A549 (cell line): ENCODE measurements around the gene CYP27B1. TPM values are rescaled to one million over a fixed set of nuclear protein-coding genes. Genes with fewer than 3 reads are reported as not detected.

Experiments used
- ATAC-seq, 2 experiments: fragments of 200-7000 bp in 1 of 2; fragments of >200 bp in 1 of 2; cut with Nextera tagmentation in 1 of 2; cut with Tn5 transposase in 1 of 2; 3 replicates each; pipeline versions ENCODE4 v1.8.0 to v1.9.1; 2018 to 2020; ENCODE audit warnings: mild to moderate bottlenecking in 1 of 2, moderate library complexity in 1 of 2
- CTCF ChIA-PET: fragments of 300-600 bp; sonication (Branson Sonifier 250); formaldehyde crosslinking; extraction: SDS; loops from one replicate; lab custom pipeline; 2021; ENCODE audit warnings: antibody characterized with exemption, inconsistent platforms; lab: Yijun Ruan, JAX
- POLR2A ChIA-PET: fragments of 350-600 bp; formaldehyde crosslinking; extraction: SDS; loops from one replicate; lab custom pipeline; 2021; ENCODE audit warnings: antibody characterized with exemption, inconsistent platforms; lab: Yijun Ruan, JAX
- DNase-seq, 2 experiments: peaks; one replicate each; pipeline versions ENCODE4 v3.0.0 to v3.0.0-alpha.2; 2011 to 2016; ENCODE audit warnings: low read depth in 1 of 2, low spot score in 1 of 2
- FAIRE-seq: peaks from 2 replicates; lab custom pipeline; 2011; peaks lifted over from hg19 to GRCh38; lab: Jason Lieb, UNC
- H3K27ac ChIP-seq, 2 experiments: fragments of >200 bp; sonication (Bioruptor Twin); formaldehyde crosslinking; 3 replicates each; pipeline ENCODE4 v1.5.1; 2016 to 2017
- H3K4me1 ChIP-seq: fragments of >200 bp; sonication (Bioruptor Twin); formaldehyde crosslinking; 3 replicates; pipeline ENCODE4 v1.6.1; 2016
- H3K4me2 ChIP-seq: fragments of >200 bp; sonication (Bioruptor Twin); formaldehyde crosslinking; 3 replicates; pipeline ENCODE4 v1.6.1; 2016
- H3K4me3 ChIP-seq: fragments of >200 bp; sonication (Bioruptor Twin); formaldehyde crosslinking; 3 replicates; pipeline ENCODE4 v1.5.1; 2016
- H3K9me3 ChIP-seq: fragments of >200 bp; sonication (Bioruptor Twin); formaldehyde crosslinking; 3 replicates; pipeline ENCODE4 v1.6.1; 2016
- CBX8 ChIP-seq: fragments of 200-600 bp; sonication (generic); IDR thresholded peaks from 2 replicates; pipeline ENCODE4 v1.6.1; 2016
- CHD4 ChIP-seq: fragments of 200-600 bp; sonication (generic); IDR thresholded peaks from 2 replicates; pipeline ENCODE4 v1.6.1; 2016; ENCODE audit warnings: antibody characterized with exemption, mild to moderate bottlenecking, borderline replicate concordance
- CTCF ChIP-seq: fragments of >200 bp; sonication (Bioruptor Twin); formaldehyde crosslinking; IDR thresholded peaks from 3 replicates; pipeline ENCODE4 v1.5.1; 2016
- EHMT2 ChIP-seq: fragments of 200-600 bp; sonication (generic); IDR thresholded peaks from 2 replicates; pipeline ENCODE4 v1.6.1; 2016; ENCODE audit warnings: antibody characterized with exemption, low read depth, mild to moderate bottlenecking, moderate library complexity
- HDAC2 ChIP-seq: fragments of 200-600 bp; sonication (generic); IDR thresholded peaks from 2 replicates; pipeline ENCODE4 v1.6.1; 2016
- KDM5A ChIP-seq: fragments of 200-600 bp; sonication (generic); IDR thresholded peaks from 2 replicates; pipeline ENCODE4 v1.6.1; 2016; ENCODE audit warnings: antibody characterized with exemption, mild to moderate bottlenecking
- MAFK ChIP-seq: fragments of 450-650 bp; IDR thresholded peaks from 2 replicates; pipeline ENCODE4 v1.6.1; 2014; ENCODE audit not compliant: partially characterized antibody
- MYC ChIP-seq: IDR thresholded peaks from 2 replicates; pipeline ENCODE4 v1.6.1; 2012; ENCODE audit warnings: mild to moderate bottlenecking, inconsistent platforms, low read length, improper control_type of control experiment, borderline replicate concordance
- NFE2L2 ChIP-seq: fragments of 150-350 bp; conservative IDR thresholded peaks from 2 replicates; pipeline ENCODE4 v1.6.1; 2014; ENCODE audit warnings: low read length
- NR3C1 ChIP-seq: fragments of >200 bp; sonication (Bioruptor Twin); formaldehyde crosslinking; IDR thresholded peaks from 3 replicates; pipeline ENCODE4 v1.6.1; 2017
- PBX3 ChIP-seq: IDR thresholded peaks from 2 replicates; pipeline ENCODE4 v1.6.1; 2012
- POLR2AphosphoS2 ChIP-seq: conservative IDR thresholded peaks from 2 replicates; pipeline ENCODE4 v1.6.1; 2012; ENCODE audit warnings: low read length, improper control_type of control experiment, inconsistent platforms
- RAD21 ChIP-seq, 2 experiments: fragments of >200 bp in 1 of 2; sonication (Bioruptor Twin) in 1 of 2; formaldehyde crosslinking in 1 of 2; IDR thresholded peaks in 1 of 2; conservative IDR thresholded peaks in 1 of 2; 2 replicates in 1 of 2; 3 replicates in 1 of 2; pipeline ENCODE4 v1.6.1; 2012 to 2018; ENCODE audit warnings: inconsistent platforms in 1 of 2
- RARB ChIP-seq: fragments of 250-450 bp; sonication (Bioruptor Pico); IDR thresholded peaks from 2 replicates; pipeline ENCODE4 v1.8.0; 2021; ENCODE audit warnings: mild to moderate bottlenecking, moderate library complexity
- RNF2 ChIP-seq: fragments of 200-600 bp; sonication (generic); IDR thresholded peaks from 2 replicates; pipeline ENCODE4 v1.6.1; 2016; ENCODE audit warnings: low read depth, mild to moderate bottlenecking, antibody characterized with exemption, moderate library complexity, borderline replicate concordance
- SMC3 ChIP-seq: fragments of >200 bp; sonication (Bioruptor Twin); formaldehyde crosslinking; IDR thresholded peaks from 3 replicates; pipeline ENCODE4 v1.6.1; 2018; ENCODE audit warnings: inconsistent platforms
- ZFP36 ChIP-seq: fragments of 450-650 bp; IDR thresholded peaks from 2 replicates; pipeline ENCODE4 v1.6.1; 2014; ENCODE audit warnings: borderline replicate concordance; ENCODE audit not compliant: partially characterized antibody
- ZNF302 ChIP-seq: fragments of 250-450 bp; sonication (Bioruptor Pico); IDR thresholded peaks from 2 replicates; pipeline ENCODE4 v1.9.0; 2021; ENCODE audit warnings: inconsistent platforms, mild to moderate bottlenecking, moderate library complexity
- ZSCAN20 ChIP-seq: fragments of 250-450 bp; sonication (Bioruptor Pico); IDR thresholded peaks from 2 replicates; pipeline ENCODE4 v1.8.0; 2022; ENCODE audit warnings: mild to moderate bottlenecking, moderate library complexity
- WGBS: methylation state at CpG from one replicate; pipeline ENCODE4 v1.1.6; 2017; ENCODE audit errors: missing lambda C conversion rate; 5-methylcytosine and 5-hydroxymethylcytosine counted together
- polyA plus RNA-seq, 4 experiments: library from polyadenylated mRNA; depleted of rRNA in 3 of 4; stranded (reverse); fragments of >200 nt; fragmentation: RNase III in 1 of 4; extraction: RNeasy Plus Mini Kit Qiagen cat#74134 plus additional on column Dnase treatment in 1 of 4; gene quantifications; 2 replicates in 3 of 4; 3 replicates in 1 of 4; pipeline ENCODE4 v1.2.3, GENCODE V29; 2011 to 2017
- TF ChIP-seq, protein P1 (sequence below): fragments of 150-350 bp; IDR thresholded peaks from 2 replicates; pipeline ENCODE4 v1.6.1; 2014; ENCODE audit warnings: low read depth, mild to moderate bottlenecking, low read length
- TF ChIP-seq, protein P2 (sequence below): IDR thresholded peaks from 2 replicates; pipeline ENCODE4 v1.6.1; 2012; ENCODE audit warnings: low read depth, borderline replicate concordance
- TF ChIP-seq, protein P3 (sequence below): fragments of 250-450 bp; sonication (Bioruptor Pico); IDR thresholded peaks from 2 replicates; pipeline ENCODE4 v1.5.0; 2020; ENCODE audit warnings: low read depth, mild to moderate bottlenecking, moderate library complexity
- TF ChIP-seq, protein P4 (sequence below): IDR thresholded peaks from 2 replicates; pipeline ENCODE4 v1.6.1; 2012

The CYP27B1 gene
- polyA plus RNA-seq, 2 of the 4 experiments (the other 2 are of a cell fraction), result 1.9 to 2.3 TPM

DNA sequence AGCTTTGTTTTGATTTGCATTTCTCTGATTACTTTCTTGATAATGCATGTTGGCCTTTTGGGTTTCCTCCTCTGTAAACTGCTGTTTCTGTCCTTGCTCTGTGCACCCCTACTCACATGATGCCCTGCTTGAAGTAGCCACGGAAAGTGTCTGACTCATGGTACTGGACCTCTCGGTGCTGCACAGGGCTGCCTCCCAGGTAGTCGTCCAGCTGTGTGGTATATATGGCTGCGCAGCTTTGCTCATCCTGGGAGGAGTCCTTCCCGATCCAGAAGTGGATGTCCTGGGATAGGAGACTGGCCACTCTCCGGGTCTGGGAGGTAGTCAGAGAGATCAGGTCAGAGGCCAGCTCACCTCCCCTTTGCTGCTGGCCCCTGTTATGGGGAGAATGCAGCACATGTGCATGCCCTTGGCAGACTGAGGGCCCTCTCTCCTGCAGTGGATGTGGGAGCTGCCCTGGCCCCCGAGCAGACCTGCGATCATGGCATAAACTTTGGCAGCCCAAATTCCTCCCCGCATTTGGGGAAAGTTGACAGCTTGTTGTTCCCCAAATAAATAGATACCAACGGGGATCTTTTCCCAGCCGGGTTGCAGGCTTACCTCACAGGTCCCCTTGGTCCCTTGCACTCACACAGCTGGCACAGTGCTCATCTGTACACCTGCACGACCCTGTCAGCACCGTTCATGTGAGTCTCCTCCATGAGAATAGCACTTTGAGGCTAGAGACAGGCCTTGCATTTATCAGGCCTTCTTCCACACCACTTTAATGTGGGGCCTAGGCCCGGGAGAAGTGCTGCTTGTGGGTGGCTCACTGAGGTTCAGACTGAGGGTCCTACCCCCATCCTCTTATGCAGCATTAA is 46.5 kb upstream of the CYP27B1 start (continued):
- TF ChIP-seq, protein P1, sequence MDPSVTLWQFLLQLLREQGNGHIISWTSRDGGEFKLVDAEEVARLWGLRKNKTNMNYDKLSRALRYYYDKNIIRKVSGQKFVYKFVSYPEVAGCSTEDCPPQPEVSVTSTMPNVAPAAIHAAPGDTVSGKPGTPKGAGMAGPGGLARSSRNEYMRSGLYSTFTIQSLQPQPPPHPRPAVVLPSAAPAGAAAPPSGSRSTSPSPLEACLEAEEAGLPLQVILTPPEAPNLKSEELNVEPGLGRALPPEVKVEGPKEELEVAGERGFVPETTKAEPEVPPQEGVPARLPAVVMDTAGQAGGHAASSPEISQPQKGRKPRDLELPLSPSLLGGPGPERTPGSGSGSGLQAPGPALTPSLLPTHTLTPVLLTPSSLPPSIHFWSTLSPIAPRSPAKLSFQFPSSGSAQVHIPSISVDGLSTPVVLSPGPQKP, result no peak
- TF ChIP-seq SMC3, result no peak
- no peak for TF ChIP-seq CTCF
- no peak for TF ChIP-seq NFE2L2
- TF ChIP-seq EHMT2, result no peak

DNA sequence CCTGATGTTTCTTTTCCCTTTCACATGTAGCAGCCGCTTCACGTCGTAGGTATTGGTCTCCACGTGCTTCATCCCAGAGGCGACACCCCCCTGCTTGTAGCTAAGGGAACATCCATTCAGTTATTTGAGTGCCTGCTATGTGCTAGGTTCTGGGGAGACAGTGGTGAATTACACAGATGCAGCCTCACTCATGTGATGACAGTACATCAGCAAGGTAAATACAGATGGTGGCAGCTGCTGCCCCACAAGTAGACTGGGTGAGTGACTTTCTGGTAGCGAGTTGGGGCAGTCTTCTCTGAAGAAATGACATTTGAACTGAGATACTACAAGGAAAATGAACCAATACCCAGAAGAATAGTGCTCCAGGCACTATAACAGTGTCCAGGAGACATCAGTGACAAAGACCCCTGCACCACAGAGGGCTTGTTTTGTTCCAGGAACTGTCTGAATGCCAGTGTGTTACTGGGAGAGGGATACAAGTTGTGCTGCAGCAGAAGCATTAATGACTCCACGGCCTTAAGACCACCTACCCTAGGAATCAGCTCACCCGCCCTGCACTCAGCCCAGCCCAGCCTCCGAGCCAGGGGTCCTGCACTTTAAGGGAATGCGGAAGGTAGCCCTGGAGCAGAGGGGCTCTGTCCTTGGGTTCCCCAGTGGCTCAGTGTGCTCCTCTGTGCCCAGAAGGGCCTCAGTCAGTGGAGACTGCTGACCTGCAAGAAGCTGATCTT is 44.3 kb upstream of the CYP27B1 start:
- TF ChIP-seq RNF2 (no peak), CHD4 (no peak), HDAC2 (no peak), NR3C1 (no peak), MAFK (no peak), ZFP36 (no peak), MYC (no peak), ZNF302 (CRISPR knock-in tag) (no peak), RAD21 (conservative IDR thresholded peaks at IDR 0.05 in 1 of 2, IDR thresholded peaks at IDR 0.05 in 1 of 2) (no peak), POLR2AphosphoS2 (no peak)
- TF ChIP-seq, protein P2, sequence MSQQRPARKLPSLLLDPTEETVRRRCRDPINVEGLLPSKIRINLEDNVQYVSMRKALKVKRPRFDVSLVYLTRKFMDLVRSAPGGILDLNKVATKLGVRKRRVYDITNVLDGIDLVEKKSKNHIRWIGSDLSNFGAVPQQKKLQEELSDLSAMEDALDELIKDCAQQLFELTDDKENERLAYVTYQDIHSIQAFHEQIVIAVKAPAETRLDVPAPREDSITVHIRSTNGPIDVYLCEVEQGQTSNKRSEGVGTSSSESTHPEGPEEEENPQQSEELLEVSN, result no peak
- ATAC-seq (peak in 1 of 2 experiments; percentile 6; a peak in 1 of 6 replicates), FAIRE-seq (no peak), DNase-seq (no peak)
- H3K4me3 ChIP-seq, result no peak overlapping the region
- peak overlapping the region; percentile 19; the same call in 2 of the 3 replicates for H3K4me2 ChIP-seq
- WGBS, result 82% methylated on average over 10 of the region's 10 CpGs
- ChIA-PET CTCF (interaction anchor here (0.6 to 6.6 kb wide), 8 partner anchors 9 to 94 kb away, joined by 3 to 40 read pairs (median 5); no protein-coding TSS in a partner anchor), POLR2A (no interaction called here)
- peaks cover 11% of the 10 kb centered on the region for H3K4me1 ChIP-seq
- H3K27ac ChIP-seq, result no peak overlapping the region
- no peaks in the 10 kb centered on the region for H3K9me3 ChIP-seq

- ATAC-seq (peak; percentile 11 to 44; a peak in 4 of 6 replicates), DNase-seq (peak in 1 of 2 experiments; percentile 60), FAIRE-seq (no peak)
- Histone ChIP-seq H3K4me3 (no peak overlapping the region), H3K4me1 (peaks cover 11% of the 10 kb centered on the region), H3K4me2 (peak overlapping the region; percentile 19; the same call in 2 of the 3 replicates), H3K27ac (no peak overlapping the region), H3K9me3 (no peaks in the 10 kb centered on the region)
- POLR2A ChIA-PET, result interaction anchor here (0.6 kb wide), 1 partner anchor 32 kb away, joined by 3 read pairs; no protein-coding TSS in a partner anchor
- WGBS, result 68% methylated on average over 5 of the region's 5 CpGs
- CTCF ChIA-PET, result interaction anchor here (0.5 to 2.7 kb wide), 9 partner anchors 10 to 94 kb away, joined by 3 to 13 read pairs (median 3); partner anchors contain the start of gene TSFM
- TF ChIP-seq, protein P3, sequence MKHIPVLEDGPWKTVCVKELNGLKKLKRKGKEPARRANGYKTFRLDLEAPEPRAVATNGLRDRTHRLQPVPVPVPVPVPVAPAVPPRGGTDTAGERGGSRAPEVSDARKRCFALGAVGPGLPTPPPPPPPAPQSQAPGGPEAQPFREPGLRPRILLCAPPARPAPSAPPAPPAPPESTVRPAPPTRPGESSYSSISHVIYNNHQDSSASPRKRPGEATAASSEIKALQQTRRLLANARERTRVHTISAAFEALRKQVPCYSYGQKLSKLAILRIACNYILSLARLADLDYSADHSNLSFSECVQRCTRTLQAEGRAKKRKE (CRISPR knock-in tag), result no peak
- TF ChIP-seq POLR2AphosphoS2, result no peak
- TF ChIP-seq ZSCAN20 (CRISPR knock-in tag), result no peak
- no peak for TF ChIP-seq CTCF
- no peak for TF ChIP-seq KDM5A
- TF ChIP-seq CBX8, result no peak
- no peak for TF ChIP-seq ZFP36
- no peak for TF ChIP-seq HDAC2
- no peak for TF ChIP-seq PBX3
- no peak for TF ChIP-seq RARB
- TF ChIP-seq ZNF302 (CRISPR knock-in tag), result no peak
- TF ChIP-seq, protein P4, sequence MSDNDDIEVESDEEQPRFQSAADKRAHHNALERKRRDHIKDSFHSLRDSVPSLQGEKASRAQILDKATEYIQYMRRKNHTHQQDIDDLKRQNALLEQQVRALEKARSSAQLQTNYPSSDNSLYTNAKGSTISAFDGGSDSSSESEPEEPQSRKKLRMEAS, result no peak
Measured at GRCh38 chr12:57810450-57810849, 43.6 kb upstream of the CYP27B1 start.
